ENCODE data around the gene TBCC.
A peak's percentile ranks its signal among the peaks of the same experiment; 100 is the strongest.
"Not testable (repeated sequence)": the region's sequence is repeated elsewhere in the genome, so short reads cannot be mapped to it uniquely, and the experiment has no call there.

TBCC gene

DNA sequence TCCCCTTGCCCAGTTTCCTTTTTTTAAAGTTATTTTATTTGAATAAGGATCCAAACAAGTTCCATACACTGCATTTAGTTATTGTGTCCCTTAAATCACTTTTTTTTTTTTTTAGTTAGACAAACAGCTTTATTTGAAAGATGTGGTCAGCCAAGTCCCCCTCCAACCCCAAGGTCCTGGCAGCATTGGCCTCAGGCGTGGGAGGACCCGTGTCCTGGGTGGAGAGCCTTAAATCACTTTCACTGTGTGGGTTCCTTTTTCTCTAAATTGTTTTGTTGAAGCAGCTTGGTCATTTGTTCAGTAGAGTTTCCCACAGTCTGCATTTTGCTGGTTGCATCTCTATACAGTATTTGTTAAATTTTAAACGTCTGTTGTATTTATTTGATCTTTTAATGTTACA, 5.2 kb upstream of the TBCC start:
- no peak overlapping the region for H3K9ac ChIP-seq (ENCODE audit: low read length)
- peaks cover 21% of the 10 kb centered on the region for H3K4me1 ChIP-seq (ENCODE audit: control insufficient read depth, insufficient read depth, low read length)
- no peaks in the 10 kb centered on the region for H3K9me3 ChIP-seq (ENCODE audit: control insufficient read depth, insufficient read depth, low read depth, low read length)
- H3K36me3 ChIP-seq (ENCODE audit: control insufficient read depth, insufficient read depth, low read length) = no peaks in the 10 kb centered on the region
- no peak overlapping the region for H3K4me3 ChIP-seq (ENCODE audit: low read depth, low read length)
- H3K27me3 ChIP-seq (ENCODE audit: control insufficient read depth, insufficient read depth, low read length) = no peaks in the 10 kb centered on the region
- H3K27ac ChIP-seq (ENCODE audit: low read depth, low read length) = no peak overlapping the region

DNA sequence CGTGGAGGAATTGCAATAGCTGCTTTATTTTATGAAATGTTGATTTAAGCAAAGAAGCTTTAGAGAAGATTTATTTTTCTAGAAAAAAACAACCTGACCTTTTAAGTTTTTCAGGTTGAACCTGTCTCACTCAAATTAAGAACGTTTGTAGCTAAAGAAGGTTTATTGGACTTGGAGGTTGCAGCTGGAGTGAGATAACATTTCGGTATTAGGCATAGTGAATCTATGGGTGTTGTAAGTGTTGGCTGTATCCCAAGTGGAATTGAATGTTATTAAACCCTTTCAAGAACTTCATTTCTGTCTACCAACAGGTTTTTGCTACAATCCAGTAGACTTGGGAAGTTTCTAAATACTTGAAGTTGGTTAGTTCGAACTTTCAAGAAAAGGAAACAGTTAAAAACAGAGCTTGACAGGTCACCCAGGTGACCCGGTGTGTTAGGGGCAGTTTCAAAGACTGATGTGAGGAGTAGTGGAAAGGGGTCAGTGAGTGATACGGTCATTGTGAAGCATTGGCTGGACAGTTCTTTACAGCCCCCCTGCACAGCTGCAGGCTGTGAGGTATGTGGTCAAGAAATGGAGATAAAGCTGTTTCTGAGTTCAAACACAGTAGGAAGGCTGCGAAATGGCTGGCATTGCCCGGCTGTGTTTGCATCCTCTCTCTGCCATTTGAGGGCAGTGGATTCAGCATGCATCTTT, 2.4 kb upstream of the TBCC start:
- Histone ChIP-seq H3K4me1 (ENCODE audit: control insufficient read depth, insufficient read depth, low read length) (peaks cover 10% of the 10 kb centered on the region), H3K36me3 (ENCODE audit: control insufficient read depth, insufficient read depth, low read length) (no peaks in the 10 kb centered on the region), H3K27ac (ENCODE audit: low read depth, low read length) (no peak overlapping the region), H3K27me3 (ENCODE audit: control insufficient read depth, insufficient read depth, low read length) (no peaks in the 10 kb centered on the region), H3K9ac (ENCODE audit: low read length) (no peak overlapping the region), H3K4me3 (ENCODE audit: low read depth, low read length) (peak overlapping the region; percentile 71), H3K9me3 (ENCODE audit: control insufficient read depth, insufficient read depth, low read depth, low read length) (no peaks in the 10 kb centered on the region)

DNA sequence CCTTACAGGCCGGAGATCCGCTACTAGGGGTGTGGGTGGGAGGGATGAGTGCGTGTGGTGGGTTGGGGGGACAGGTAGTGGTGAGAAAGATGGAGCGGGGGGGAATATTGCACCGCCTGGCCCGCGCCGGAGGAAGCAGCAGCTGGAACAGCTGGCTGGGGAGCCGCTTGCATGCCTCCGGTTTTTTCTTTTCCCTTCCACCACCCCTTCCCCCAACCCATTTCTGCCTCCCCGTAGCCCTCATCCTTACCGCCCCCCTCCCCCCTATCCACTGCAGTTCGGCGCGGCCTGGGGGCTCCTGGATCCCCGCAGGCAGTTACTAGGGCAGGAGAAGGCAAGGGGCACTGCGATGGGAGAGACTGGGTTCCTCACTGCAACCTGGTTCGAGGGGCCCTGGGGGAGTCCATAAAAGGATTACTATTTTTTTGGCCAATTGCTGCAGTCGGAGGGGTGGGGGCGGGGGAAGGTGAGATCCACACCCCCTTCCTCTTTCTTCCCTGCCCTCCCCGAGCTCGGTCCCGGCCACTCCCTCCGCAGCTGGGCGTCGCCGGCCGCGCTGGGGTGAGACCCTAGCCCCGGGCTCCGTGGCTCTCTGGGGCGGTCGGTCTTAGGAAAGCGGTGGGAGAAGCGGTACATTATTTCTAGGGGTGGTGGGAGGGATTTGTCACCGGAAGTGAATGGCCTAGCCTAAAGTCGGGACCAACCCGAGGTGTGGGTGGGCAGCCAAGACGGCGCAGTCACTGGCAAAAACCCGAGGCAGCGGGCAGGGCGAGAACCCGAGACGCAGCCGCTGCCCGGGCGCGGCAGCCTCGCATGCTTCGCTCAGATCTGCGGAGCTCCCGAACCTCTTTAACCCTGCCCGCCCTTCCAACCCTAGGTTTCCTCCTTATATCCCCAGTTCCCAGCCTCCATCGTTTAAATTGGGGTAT, 824 bp upstream of the TBCC start:
- Histone ChIP-seq H3K27me3 (ENCODE audit: control insufficient read depth, insufficient read depth, low read length) (no peaks in the 10 kb centered on the region), H3K27ac (ENCODE audit: low read depth, low read length) (peak overlapping the region; percentile 95), H3K4me3 (ENCODE audit: low read depth, low read length) (peak overlapping the region; percentile 71), H3K9me3 (ENCODE audit: control insufficient read depth, insufficient read depth, low read depth, low read length) (no peaks in the 10 kb centered on the region), H3K4me1 (ENCODE audit: control insufficient read depth, insufficient read depth, low read length) (peaks cover 8% of the 10 kb centered on the region), H3K36me3 (ENCODE audit: control insufficient read depth, insufficient read depth, low read length) (no peaks in the 10 kb centered on the region), H3K9ac (ENCODE audit: low read length) (peak overlapping the region; percentile 89)

DNA sequence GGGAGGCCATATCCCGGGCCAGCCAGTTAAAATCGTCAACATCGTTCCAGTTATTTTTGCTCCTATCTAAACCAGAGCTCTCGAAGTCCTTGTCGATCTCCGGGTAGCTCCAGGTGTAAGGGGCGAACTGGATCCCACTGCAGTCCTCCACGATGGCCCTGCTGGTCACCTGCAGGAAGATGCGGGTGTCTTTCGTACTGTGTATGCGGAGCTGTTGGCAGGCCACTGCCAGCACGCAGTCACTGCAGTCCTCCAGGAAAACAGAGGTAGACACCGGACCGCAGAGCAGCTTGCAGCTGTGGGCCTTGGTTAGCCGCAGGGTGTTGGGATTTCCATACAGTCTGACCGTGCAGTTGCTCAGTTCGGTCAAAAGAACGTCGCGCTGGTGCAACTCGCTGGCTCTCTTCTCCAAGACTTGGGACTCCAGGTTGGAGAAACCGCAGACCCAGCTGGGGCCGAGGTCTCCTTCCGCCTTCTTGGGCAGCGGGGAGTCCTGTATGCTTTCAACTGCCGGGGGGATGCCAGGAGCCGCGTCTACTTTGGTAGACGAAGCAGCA, 742 bp downstream of the TBCC start:
- peak overlapping the region; percentile 93 for H3K27ac ChIP-seq (ENCODE audit: low read depth, low read length)
- peaks cover 8% of the 10 kb centered on the region for H3K4me1 ChIP-seq (ENCODE audit: control insufficient read depth, insufficient read depth, low read length)
- H3K9me3 ChIP-seq (ENCODE audit: control insufficient read depth, insufficient read depth, low read depth, low read length) = no peaks in the 10 kb centered on the region
- peak overlapping the region; percentile 98 for H3K9ac ChIP-seq (ENCODE audit: low read length)
- peak overlapping the region; percentile 97 for H3K4me3 ChIP-seq (ENCODE audit: low read depth, low read length)
- H3K27me3 ChIP-seq (ENCODE audit: control insufficient read depth, insufficient read depth, low read length) = no peaks in the 10 kb centered on the region
- no peaks in the 10 kb centered on the region for H3K36me3 ChIP-seq (ENCODE audit: control insufficient read depth, insufficient read depth, low read length)

DNA sequence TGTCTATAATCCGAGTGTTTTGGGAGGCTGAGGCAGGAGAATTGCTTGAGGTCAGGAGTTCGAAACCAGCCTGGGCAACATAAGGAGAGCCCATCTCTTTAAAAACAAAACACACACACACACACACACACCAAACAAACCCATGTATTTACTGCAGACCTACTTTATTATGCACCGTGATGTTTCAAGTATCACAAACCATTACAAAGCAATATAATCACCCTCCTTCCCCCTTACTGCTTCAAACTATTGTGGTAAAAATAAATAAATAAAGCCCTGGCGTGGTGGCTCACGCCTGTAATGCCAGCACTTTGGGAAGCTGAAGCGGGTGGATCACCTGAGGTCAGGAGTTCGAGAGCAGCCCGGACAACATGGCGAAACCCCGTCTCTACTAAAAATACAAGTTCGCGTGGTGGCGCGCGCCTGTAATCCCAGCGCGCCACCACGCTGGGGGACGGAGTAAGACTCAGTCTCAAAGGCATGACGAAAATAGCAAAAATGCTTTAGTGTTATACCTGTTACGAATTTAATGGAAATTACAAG, 1.5 kb downstream of the TBCC start:
- H3K4me1 ChIP-seq (ENCODE audit: control insufficient read depth, insufficient read depth, low read length) = peaks cover 8% of the 10 kb centered on the region
- H3K4me3 ChIP-seq (ENCODE audit: low read depth, low read length) = peak overlapping the region; percentile 97
- H3K36me3 ChIP-seq (ENCODE audit: control insufficient read depth, insufficient read depth, low read length) = no peaks in the 10 kb centered on the region
- no peaks in the 10 kb centered on the region for H3K27me3 ChIP-seq (ENCODE audit: control insufficient read depth, insufficient read depth, low read length)
- no peak overlapping the region for H3K27ac ChIP-seq (ENCODE audit: low read depth, low read length)
- peak overlapping the region; percentile 98 for H3K9ac ChIP-seq (ENCODE audit: low read length)
- H3K9me3 ChIP-seq (ENCODE audit: control insufficient read depth, insufficient read depth, low read depth, low read length) = no peaks in the 10 kb centered on the region

DNA sequence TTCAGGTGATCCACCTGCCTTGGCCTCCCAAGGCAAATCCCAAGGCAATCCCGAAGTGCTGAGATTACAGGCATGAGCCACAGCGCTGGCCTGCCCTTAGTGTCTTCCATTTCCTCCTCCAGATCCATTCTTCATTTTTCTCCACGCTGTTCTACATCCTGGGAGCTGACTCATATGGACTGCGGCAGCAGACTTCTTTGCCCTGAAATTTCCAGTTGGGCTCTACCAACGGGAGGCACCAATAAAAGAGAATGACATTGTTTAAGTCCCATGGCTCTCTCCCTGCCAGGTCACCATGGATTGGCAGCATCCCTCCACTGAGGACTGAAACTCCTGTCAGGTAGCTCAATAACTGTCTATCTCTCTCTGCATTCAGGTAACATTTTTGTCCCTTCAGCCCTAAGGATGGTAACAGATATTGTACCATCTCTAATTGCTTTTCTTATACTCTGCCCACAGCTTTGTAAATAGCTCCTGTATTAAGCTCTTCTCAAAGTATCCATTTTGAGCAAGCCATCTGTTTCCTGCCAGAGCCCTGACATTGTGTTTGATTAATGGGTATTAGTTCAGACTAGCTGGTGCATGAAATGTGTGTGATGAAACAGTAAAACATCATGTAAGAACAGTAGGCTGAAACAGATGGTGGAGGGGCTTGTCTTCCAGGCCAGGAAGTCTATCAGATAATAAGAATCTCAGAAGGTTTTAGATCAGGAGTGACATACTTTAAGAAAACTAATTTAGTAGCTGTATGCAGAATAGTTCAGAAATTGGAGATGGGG, 3.6 kb downstream of the TBCC start:
- no peaks in the 10 kb centered on the region for H3K9me3 ChIP-seq (ENCODE audit: control insufficient read depth, insufficient read depth, low read depth, low read length)
- H3K4me3 ChIP-seq (ENCODE audit: low read depth, low read length) = no peak overlapping the region
- no peak overlapping the region for H3K27ac ChIP-seq (ENCODE audit: low read depth, low read length)
- H3K9ac ChIP-seq (ENCODE audit: low read length) = no peak overlapping the region
- no peaks in the 10 kb centered on the region for H3K27me3 ChIP-seq (ENCODE audit: control insufficient read depth, insufficient read depth, low read length)
- no peaks in the 10 kb centered on the region for H3K36me3 ChIP-seq (ENCODE audit: control insufficient read depth, insufficient read depth, low read length)
- no peaks in the 10 kb centered on the region for H3K4me1 ChIP-seq (ENCODE audit: control insufficient read depth, insufficient read depth, low read length)

DNA sequence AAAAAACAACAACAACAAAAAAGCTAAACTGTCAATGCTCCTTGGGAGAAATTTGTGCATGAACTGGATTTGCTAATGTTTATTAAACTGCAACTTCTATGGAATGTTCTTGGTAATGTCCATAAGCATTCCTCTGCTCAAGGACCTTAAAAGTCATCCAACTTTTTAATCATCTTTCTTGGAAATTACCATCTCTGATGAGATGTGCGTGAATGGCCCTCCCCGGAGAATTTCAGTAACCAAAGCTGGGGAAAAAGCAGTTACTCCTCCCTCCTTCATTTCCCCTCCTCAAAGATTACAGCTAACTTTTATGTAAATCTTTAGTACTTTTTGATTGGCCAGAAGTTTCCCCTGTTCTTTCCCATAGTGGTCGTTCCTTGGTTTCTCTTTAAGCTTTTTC, 5.2 kb downstream of the TBCC start:
- Histone ChIP-seq H3K27ac (ENCODE audit: low read depth, low read length) (no peak overlapping the region), H3K9me3 (ENCODE audit: control insufficient read depth, insufficient read depth, low read depth, low read length) (no peaks in the 10 kb centered on the region), H3K4me1 (ENCODE audit: control insufficient read depth, insufficient read depth, low read length) (no peaks in the 10 kb centered on the region), H3K4me3 (ENCODE audit: low read depth, low read length) (no peak overlapping the region), H3K36me3 (ENCODE audit: control insufficient read depth, insufficient read depth, low read length) (no peaks in the 10 kb centered on the region), H3K9ac (ENCODE audit: low read length) (no peak overlapping the region), H3K27me3 (ENCODE audit: control insufficient read depth, insufficient read depth, low read length) (no peaks in the 10 kb centered on the region)

DNA sequence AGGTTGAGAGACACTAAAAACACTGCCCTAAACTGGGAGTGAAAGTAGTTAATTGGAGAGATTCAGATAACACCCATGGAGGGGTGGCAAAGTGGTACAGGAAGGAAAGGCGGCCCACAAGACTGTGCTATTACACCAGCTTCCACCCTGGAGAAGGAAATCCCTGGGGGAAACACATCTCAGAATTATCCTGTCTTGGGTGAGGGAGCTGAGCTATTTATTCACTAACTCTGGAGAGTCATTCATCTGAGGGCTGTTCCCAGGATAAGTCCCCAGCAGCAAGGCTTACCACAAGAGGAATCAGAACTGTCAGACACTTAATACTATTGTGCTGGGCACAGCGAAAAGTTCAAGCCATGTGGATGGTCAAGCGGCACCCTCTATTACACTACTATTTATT, 9.9 kb downstream of the TBCC start:
- no peaks in the 10 kb centered on the region for H3K27me3 ChIP-seq (ENCODE audit: control insufficient read depth, insufficient read depth, low read length)

DNA sequence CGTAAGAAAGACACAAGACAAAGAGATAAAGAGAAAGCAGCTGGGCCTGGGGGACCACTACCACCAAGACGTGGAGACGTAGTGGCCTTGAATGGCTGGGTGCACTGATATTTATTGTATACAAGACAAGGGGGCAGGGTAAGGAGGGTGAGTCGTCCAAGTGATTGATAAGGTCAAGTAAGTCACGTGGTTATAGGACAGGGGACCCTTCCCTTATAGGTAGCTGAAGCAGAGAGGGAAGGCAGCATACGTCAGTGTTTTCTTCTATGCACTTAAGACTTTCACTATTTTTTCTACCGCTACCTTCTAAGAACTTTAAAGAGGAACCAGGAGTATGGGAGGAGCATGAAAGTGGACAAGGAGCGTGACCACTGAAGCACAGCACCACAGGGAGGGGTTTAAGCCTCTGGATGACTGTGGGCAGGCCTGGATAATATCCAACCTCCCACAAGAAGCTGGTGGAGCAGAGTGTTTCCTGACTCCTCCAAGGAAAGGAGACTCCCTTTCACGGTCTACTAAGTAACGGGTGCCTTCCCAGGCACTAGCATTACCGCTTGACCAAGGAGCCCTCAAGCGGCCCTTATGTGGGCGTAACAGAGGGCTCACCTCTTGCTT, 11.9 kb downstream of the TBCC start:
- H3K4me1 ChIP-seq (ENCODE audit: control insufficient read depth, insufficient read depth, low read length); H3K4me3 ChIP-seq (ENCODE audit: low read depth, low read length); H3K36me3 ChIP-seq (ENCODE audit: control insufficient read depth, insufficient read depth, low read length); H3K9me3 ChIP-seq (ENCODE audit: control insufficient read depth, insufficient read depth, low read depth, low read length); H3K27ac ChIP-seq (ENCODE audit: low read depth, low read length); H3K27me3 ChIP-seq (ENCODE audit: control insufficient read depth, insufficient read depth, low read length); H3K9ac ChIP-seq (ENCODE audit: low read length): not testable (repeated sequence)

More for the DNA sequence above, 9.9 kb downstream of the TBCC start:
- Histone ChIP-seq H3K36me3 (ENCODE audit: control insufficient read depth, insufficient read depth, low read length) (no peaks in the 10 kb centered on the region), H3K27ac (ENCODE audit: low read depth, low read length) (no peak overlapping the region), H3K4me1 (ENCODE audit: control insufficient read depth, insufficient read depth, low read length) (no peaks in the 10 kb centered on the region), H3K4me3 (ENCODE audit: low read depth, low read length) (no peak overlapping the region), H3K9me3 (ENCODE audit: control insufficient read depth, insufficient read depth, low read depth, low read length) (peaks cover 3% of the 10 kb centered on the region; the same call in 1 of the 2 replicates), H3K9ac (ENCODE audit: low read length) (no peak overlapping the region)

DNA sequence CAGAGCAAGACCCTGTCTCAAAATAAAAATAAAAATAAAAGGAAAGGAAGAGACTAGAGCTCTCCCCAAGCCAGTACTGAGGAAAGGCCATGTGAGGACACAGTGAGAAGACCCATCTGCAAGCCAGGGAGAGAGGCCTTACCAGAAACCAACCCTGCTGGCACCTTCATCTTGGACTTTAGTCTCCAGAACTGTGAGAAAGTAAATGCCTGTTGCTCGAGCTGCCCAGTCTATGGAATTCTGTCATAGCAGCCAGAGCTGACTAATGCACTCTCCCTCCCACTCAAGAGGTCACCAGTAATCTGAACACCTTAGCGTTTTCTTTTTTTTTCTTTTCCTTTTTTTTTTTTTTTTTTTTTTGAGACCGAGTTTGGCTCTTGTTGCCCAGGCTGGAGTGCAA, 16.2 kb downstream of the TBCC start:
- Histone ChIP-seq H3K36me3 (ENCODE audit: control insufficient read depth, insufficient read depth, low read length) (no peaks in the 10 kb centered on the region), H3K4me3 (ENCODE audit: low read depth, low read length) (no peak overlapping the region), H3K9ac (ENCODE audit: low read length) (no peak overlapping the region), H3K27ac (ENCODE audit: low read depth, low read length) (no peak overlapping the region), H3K9me3 (ENCODE audit: control insufficient read depth, insufficient read depth, low read depth, low read length) (peaks cover 3% of the 10 kb centered on the region; the same call in 1 of the 2 replicates), H3K27me3 (ENCODE audit: control insufficient read depth, insufficient read depth, low read length) (no peaks in the 10 kb centered on the region), H3K4me1 (ENCODE audit: control insufficient read depth, insufficient read depth, low read length) (peaks cover 5% of the 10 kb centered on the region; the same call in 1 of the 2 replicates)
